ENCODE results near the gene ANTXR2.

ANTXR2 gene

GRCh38 chr4:80091688-80092087 is 18.7 kb upstream of the ANTXR2 start:
- no peak for DNase-seq

GRCh38 chr4:80091184-80091583 is 18.2 kb upstream of the ANTXR2 start:
- DNase-seq, result no peak

GRCh38 chr4:80090090-80090489 is 17.1 kb upstream of the ANTXR2 start:
- DNase-seq, result no peak

GRCh38 chr4:80088471-80088870 is 15.4 kb upstream of the ANTXR2 start:
- no peak for DNase-seq

- no peak for DNase-seq
These were observed 13.3 kb upstream of the ANTXR2 start for GRCh38 chr4:80086296-80086695.

- DNase-seq, result no peak
These were observed 12.1 kb upstream of the ANTXR2 start for GRCh38 chr4:80085081-80085480.

- no peak for DNase-seq
These were observed 9.7 kb upstream of the ANTXR2 start for GRCh38 chr4:80082693-80083092.

- DNase-seq, result no peak
These were observed 8.5 kb upstream of the ANTXR2 start for GRCh38 chr4:80081566-80081965.

GRCh38 chr4:80079255-80079923 is 6.4 kb upstream of the ANTXR2 start:
- DNase-seq, result no peak

- no peak for DNase-seq
These were observed 5.5 kb upstream of the ANTXR2 start for GRCh38 chr4:80078346-80079092.

- peak; percentile 27 for DNase-seq
These were observed 4.6 kb upstream of the ANTXR2 start for GRCh38 chr4:80077639-80078038.

- DNase-seq, result no peak
These were observed 3.7 kb upstream of the ANTXR2 start for GRCh38 chr4:80076681-80077080.

GRCh38 chr4:80075995-80076675 is 3.1 kb upstream of the ANTXR2 start:
- DNase-seq, result no peak

- DNase-seq, result no peak
These were observed 1.6 kb upstream of the ANTXR2 start for GRCh38 chr4:80074651-80075050.

GRCh38 chr4:80074069-80074468 is 1.0 kb upstream of the ANTXR2 start:
- no peak for DNase-seq

GRCh38 chr4:80073473-80074008 is 512 bp upstream of the ANTXR2 start:
- DNase-seq, result peak; percentile 15

GRCh38 chr4:80072228-80072743 is 743 bp downstream of the ANTXR2 start:
- DNase-seq, result peak; percentile 47

GRCh38 chr4:80071604-80072227 is 1.3 kb downstream of the ANTXR2 start:
- no peak for DNase-seq

- no peak for DNase-seq
These were observed 2.0 kb downstream of the ANTXR2 start for GRCh38 chr4:80070880-80071603.

- no peak for DNase-seq
These were observed 2.9 kb downstream of the ANTXR2 start for GRCh38 chr4:80069837-80070731.
